Lower lobe of right lung (tissue), 2 donors: Measurements from ENCODE around the gene MPPE1. TPM values are rescaled to one million over a fixed set of nuclear protein-coding genes. Genes with fewer than 3 reads are reported as not detected.

Experiments used
- ATAC-seq, 2 donors: fragments of 200-7000 bp; cut with Tn5 transposase; one replicate each; pipeline ENCODE4 v1.9.1; 2020 to 2022; ENCODE audit warnings: mild to moderate bottlenecking in 2 of 2, moderate library complexity in 2 of 2
- DNase-seq: peaks from one replicate; pipeline ENCODE4 v3.0.0-alpha.2; 2020
- H3K27ac ChIP-seq: fragments of 200-600 bp; one replicate; pipeline ENCODE4 v1.8.0; 2022
- H3K27me3 ChIP-seq: fragments of 200-600 bp; one replicate; pipeline ENCODE4 v1.8.0; 2022; ENCODE audit warnings: low read depth
- H3K36me3 ChIP-seq: fragments of 200-600 bp; one replicate; pipeline ENCODE4 v1.8.0; 2022; ENCODE audit warnings: mild to moderate bottlenecking
- H3K4me1 ChIP-seq: fragments of 200-600 bp; one replicate; pipeline ENCODE4 v1.8.0; 2022
- H3K4me3 ChIP-seq: fragments of 200-600 bp; one replicate; pipeline ENCODE4 v1.8.0; 2022; ENCODE audit warnings: mild to moderate bottlenecking
- H3K9me3 ChIP-seq: fragments of 200-600 bp; one replicate; pipeline ENCODE4 v1.8.0; 2022
- CTCF ChIP-seq: fragments of 200-600 bp; IDR thresholded peaks from one replicate; pipeline ENCODE4 v1.8.0; 2022; ENCODE audit warnings: antibody characterized with exemption, mild to moderate bottlenecking
- intact Hi-C: fragments of 100-400 bp; cut with DNase I; formaldehyde crosslinking; loops from one replicate; pipeline ENCODE4 v1.11.0; 2022
- long read RNA-seq: library from polyadenylated mRNA; unstranded; transcript quantifications from one replicate; pipeline ENCODE4 v2.0.0, GENCODE V29; 2021
- total RNA-seq: library from RNA; stranded (reverse); fragmentation: NEBNext Ultra II Directional; extraction: Animal tissue kit (Norgen Biotek cat#: 25700); gene quantifications from one replicate; pipeline ENCODE4 v1.2.1, GENCODE V29; 2021
- donor health status: DM: no; HTN: yes; CAD: no; lungs with severe emphysema.

The MPPE1 gene
- total RNA-seq: 62.1 TPM
- long read RNA-seq, full-length matches to known transcripts: 23 of 71 reads
- long read RNA-seq, partial matches to known transcripts: 5 of 71 reads
- long read RNA-seq, other reads (novel, unspliced or antisense): 43 of 71 reads

DNA sequence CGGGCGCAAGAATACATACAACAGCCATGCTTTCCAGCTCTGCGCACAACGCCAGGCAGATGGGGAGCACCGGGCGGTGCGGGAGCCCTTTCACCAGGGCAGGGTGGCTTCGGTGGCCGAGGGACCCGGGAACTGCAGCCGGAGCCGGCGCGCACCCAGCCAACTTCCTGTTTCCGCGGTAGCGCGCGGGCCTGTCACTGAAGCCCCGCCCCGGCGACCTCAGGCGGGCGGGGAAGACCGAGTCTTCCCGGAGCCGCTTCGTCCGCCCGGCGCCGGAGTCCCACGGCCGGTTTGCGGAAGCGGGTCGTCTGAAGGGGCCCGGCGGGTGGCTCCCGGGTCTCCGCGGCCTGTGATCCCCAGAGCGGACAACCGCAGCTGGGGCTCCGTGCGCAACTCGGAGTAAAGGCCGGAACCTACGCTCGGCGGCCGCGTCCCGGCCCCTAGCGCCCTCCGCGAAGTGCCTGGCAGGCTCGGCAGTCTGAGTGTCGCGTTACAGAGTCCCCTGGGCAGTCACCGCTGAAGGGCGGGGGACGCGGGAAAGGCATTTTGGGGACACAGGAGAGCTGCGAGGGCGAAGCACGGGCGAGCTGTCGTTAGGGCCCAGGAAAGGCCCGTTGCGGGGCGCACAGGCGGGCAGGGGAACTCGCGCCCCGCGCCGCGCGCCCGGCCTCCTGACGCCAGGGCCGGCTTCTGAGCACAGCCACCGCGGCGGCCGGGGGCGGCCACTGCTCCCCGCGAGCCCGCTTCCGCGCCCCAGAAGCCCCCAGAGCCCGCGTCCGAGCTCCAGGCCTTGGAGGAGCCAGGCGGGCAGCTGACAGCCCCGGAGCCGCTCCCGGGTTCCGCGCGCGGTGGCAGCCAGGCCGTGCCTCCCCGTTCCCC is at the start of gene MPPE1:
Gene MPPE1, minus strand, starts transcription at position 136 of the 879 bp plus-strand sequence. CDS start 11,053 bp downstream, outside the sequence.
- H3K27me3 ChIP-seq: no peaks in the 10 kb centered on the region
- H3K9me3 ChIP-seq: no peaks in the 10 kb centered on the region
- peak; percentile 96 for DNase-seq
- H3K36me3 ChIP-seq: peaks cover 23% of the 10 kb centered on the region
- peaks cover 23% of the 10 kb centered on the region for H3K4me1 ChIP-seq
- peak within 1 kb of the TSS; percentile 98 for H3K27ac ChIP-seq
- intact Hi-C loops: no loop called here
- peak; percentile 98 for ATAC-seq
- H3K4me3 ChIP-seq: peak within 1 kb of the TSS; percentile 79
- TF ChIP-seq CTCF: no peak

GRCh38 chr18:11957636-11958035 is 49.5 kb upstream of the MPPE1 start:
- ATAC-seq: no peak

GRCh38 chr18:11956371-11957308 is 48.5 kb upstream of the MPPE1 start:
- H3K4me1 ChIP-seq: peaks cover 7% of the 10 kb centered on the region
- H3K36me3 ChIP-seq: no peaks in the 10 kb centered on the region
- H3K27me3 ChIP-seq: no peaks in the 10 kb centered on the region
- no peak overlapping the region for H3K4me3 ChIP-seq
- H3K9me3 ChIP-seq: peaks cover 10% of the 10 kb centered on the region
- no peak overlapping the region for H3K27ac ChIP-seq
- no peak for ATAC-seq
- DNase-seq: no peak
- no peak for TF ChIP-seq CTCF
- intact Hi-C loops: no loop called here

More at GRCh38 chr18:11957636-11958035, 49.5 kb upstream of the MPPE1 start:
- intact Hi-C loops: no loop called here
- Histone ChIP-seq H3K4me3 (no peak overlapping the region), H3K27me3 (no peaks in the 10 kb centered on the region), H3K9me3 (peaks cover 10% of the 10 kb centered on the region), H3K27ac (no peak overlapping the region), H3K36me3 (no peaks in the 10 kb centered on the region), H3K4me1 (peaks cover 7% of the 10 kb centered on the region)
- TF ChIP-seq CTCF: no peak
- no peak for DNase-seq

GRCh38 chr18:11955239-11956029 is 47.3 kb upstream of the MPPE1 start:
- ATAC-seq (peak; percentile 83 to 84), DNase-seq (peak; percentile 73)
- intact Hi-C loops: no loop called here

More at GRCh38 chr18:11955239-11956029, 47.3 kb upstream of the MPPE1 start:
- H3K4me3 ChIP-seq: no peak overlapping the region
- no peak for TF ChIP-seq CTCF
- H3K4me1 ChIP-seq: peaks cover 7% of the 10 kb centered on the region
- H3K27ac ChIP-seq: peak overlapping the region; percentile 46
- peaks cover 10% of the 10 kb centered on the region for H3K9me3 ChIP-seq
- no peaks in the 10 kb centered on the region for H3K27me3 ChIP-seq
- no peaks in the 10 kb centered on the region for H3K36me3 ChIP-seq
